Measurements from ENCODE around the gene CACNA1C.

CACNA1C gene

DNA sequence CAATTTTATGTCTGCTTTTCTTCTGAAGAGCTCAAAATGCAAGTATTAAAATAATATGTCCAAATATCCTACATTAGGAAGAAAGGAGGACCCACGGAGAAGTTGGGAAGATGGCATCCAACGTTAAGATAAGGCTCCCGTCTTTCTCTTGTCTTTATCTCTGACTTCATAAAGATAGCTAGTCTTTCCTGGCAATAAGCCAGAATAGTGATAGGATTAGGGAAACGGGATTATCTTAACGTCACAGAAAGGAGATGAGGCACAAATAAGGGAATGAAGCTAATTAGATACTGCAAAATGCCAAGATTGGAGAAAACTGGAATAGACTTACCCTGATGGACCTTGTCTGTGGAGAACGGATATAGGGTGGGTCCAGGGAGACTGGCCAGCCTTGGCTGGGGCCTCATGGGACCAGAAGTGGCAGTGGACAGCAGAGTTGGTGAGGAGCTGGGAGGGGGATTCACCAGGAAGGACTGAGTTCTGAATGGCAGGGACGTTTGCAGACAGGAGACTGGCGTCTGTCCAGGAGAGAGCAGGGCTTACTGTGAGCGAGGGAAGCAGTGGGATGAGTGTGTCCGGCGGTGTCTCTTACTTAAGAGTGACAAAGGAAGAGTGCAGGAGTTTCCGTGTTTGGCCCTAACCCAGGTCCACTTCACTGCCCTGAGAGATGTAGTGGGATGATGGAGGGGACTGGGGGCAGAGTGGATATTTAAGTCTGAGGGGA is 119.9 kb downstream of the CACNA1C start:
- FAIRE-seq = no peak

DNA sequence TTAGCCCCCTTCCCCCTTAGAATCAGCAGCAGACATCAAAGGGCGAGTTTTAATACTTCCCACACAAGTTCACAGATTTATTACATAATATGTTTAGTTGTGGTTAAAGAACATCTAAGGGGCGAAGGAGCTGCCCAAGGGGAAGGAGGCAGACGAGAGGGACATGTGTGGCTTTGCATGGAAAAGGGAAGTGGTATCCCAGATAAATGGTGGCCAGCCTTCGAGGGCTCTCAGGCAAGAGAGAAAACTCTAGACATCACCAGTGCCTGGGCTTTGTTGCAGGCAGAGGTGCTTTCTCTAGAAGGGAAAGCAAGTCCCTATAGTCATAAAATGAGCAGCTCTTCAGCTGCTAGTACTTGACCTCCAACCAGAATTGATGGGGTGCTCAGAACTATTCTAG is 121.2 kb downstream of the CACNA1C start:
- no peak for FAIRE-seq

GRCh38 chr12:2177003-2177402 is 124.2 kb downstream of the CACNA1C start:
- no peak for FAIRE-seq

- FAIRE-seq = no peak
These were observed 125.0 kb downstream of the CACNA1C start for GRCh38 chr12:2177751-2178150.

GRCh38 chr12:2179058-2179457 is 126.3 kb downstream of the CACNA1C start:
- FAIRE-seq = no peak

GRCh38 chr12:2179953-2180736 is 127.4 kb downstream of the CACNA1C start:
- no peak for FAIRE-seq

DNA sequence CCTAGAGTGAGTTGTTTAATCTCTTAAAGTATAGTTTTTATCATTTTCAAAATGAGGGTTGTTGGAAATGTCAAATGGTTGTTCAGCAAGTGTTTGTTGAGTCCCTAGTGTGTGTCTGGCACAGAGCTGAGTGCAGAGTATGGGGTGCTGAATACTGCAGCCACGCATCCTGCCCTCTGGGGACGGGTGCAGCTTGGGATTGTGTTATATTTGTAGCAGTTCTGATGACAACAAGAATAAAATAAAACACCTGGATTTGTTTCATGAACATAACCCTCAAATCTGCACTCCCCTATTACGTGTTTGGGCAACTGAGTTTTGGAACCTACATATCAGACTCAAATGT is 127.9 kb downstream of the CACNA1C start:
- FAIRE-seq = no peak

GRCh38 chr12:2183556-2184541 is 131.1 kb downstream of the CACNA1C start:
- FAIRE-seq = peak; percentile 12

DNA sequence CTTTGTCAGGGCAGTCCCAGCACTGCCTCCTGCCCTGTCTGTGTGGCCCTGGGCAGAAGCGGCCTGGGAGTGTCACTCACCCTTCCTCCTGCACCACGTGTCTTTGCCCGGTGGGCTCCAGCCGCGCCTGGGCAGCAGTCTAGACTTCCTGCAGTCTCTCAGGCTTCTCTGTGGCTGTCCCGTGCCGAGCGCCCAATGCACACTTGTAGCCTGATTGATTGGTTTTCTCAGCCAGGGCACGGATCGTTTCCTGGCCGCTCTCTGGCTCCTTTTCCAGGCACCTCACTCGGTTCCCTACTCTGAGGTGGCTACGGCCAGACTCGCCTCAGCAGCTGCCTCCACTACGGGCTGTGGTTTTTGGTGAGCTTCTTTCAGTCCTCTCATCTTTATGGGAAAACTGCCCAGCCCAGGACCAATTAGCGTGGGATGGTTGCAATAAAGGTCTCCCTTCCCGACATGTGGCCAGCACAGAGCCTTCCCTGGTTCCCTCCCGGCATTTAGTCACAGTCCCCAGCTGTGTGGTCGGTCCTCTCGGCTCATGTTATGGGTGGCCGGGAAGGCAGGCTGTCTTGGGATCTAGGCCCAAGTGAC is 133.1 kb downstream of the CACNA1C start:
- no peak for FAIRE-seq

- FAIRE-seq = no peak
These were observed 134.6 kb downstream of the CACNA1C start for GRCh38 chr12:2187195-2187945.

GRCh38 chr12:2190085-2190484 is 137.3 kb downstream of the CACNA1C start:
- FAIRE-seq = no peak

DNA sequence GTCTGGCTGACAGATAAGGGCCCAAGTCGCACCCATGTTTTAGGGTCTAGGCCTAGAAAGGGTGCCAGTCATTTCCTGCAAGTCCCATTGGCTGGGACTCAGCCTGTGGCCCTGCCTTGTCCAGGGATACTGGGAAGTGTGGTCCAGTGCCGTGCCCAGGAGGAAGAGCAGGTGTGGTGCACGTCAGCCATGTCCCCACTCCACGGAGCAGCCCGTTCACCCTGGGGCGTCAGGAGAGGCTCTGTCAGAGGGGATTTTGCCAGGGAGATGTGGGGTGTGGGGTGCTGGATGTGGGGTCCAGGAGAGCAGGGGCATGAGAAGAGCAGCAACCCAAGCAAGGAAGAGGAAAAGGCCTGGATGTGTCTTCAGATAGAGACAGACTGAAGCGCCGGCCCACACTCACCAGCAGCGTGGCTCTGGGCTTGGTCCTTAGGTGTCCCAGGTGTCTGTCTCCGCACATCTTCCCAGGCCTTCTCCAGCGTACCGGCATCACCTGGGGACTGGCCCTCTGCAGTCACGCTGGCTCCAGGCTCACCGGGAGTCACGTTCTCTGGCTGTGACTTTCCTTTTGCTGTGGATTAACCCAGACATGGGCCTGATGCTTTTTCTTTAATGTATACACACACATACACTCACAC is 138.2 kb downstream of the CACNA1C start:
- FAIRE-seq = no peak

DNA sequence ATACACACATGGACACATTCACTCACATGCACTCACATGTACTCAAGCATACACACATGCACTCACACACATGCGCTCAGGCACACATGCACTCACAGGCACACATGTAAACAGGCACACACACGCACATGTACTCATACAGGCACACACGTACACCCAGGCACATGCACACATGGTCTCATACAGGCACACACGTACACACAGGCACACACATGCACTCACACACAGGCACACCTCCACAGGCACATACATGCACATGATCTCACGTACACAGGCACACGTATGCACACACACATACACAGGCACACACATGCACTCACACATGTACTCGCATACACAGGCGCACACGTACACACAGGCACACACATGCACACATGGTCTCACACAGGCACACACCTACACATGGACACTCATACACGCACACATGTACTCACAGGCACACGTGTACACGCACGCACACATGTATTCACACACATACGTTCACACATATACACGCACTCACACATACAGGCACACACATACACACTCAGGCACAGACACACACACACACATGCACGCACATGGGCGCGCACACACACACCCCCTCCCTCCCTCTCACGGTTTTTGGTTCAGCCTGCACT is 138.9 kb downstream of the CACNA1C start:
- FAIRE-seq = no peak

- no peak for FAIRE-seq
These were observed 139.4 kb downstream of the CACNA1C start for GRCh38 chr12:2192231-2192630.

DNA sequence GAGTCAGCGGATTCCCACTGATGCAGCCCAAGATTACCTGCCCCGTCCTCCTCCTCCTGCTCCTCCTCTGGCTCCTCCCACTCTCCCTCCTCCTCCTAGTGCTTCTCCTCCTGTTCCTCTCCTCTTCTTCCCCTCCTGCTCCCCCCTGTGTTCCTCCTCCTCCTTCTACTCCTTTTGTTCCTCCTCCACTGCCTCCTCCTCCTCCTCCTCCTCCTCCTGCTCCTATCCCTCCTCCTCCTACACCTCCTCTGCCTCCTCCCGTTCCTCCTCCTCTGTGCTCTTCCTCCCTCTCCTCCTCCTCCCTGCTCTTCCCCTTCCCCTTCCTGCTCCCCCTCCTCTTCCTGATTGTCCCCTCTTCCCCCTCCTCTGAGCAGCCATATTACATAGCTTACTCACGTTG is 141.3 kb downstream of the CACNA1C start:
- no peak for FAIRE-seq

DNA sequence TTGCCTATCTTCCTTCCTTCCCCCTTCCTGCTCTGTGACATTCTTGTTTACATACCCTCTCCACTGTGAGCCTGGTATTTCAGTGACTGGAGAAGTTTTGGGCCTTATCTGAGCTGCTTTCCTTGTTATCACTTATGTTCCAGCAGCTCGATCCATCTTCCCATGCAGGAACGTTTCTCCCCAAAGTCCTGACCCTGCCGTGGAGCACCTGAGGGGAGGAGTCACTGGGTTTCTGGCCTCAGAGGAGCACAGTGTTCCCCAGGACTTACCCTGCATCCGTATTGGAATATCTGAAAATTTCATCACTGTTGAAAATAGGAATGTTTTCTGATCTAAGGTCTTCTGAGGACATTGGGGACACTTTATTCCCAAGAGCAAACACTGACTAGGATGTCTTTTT is 141.8 kb downstream of the CACNA1C start:
- no peak for FAIRE-seq

DNA sequence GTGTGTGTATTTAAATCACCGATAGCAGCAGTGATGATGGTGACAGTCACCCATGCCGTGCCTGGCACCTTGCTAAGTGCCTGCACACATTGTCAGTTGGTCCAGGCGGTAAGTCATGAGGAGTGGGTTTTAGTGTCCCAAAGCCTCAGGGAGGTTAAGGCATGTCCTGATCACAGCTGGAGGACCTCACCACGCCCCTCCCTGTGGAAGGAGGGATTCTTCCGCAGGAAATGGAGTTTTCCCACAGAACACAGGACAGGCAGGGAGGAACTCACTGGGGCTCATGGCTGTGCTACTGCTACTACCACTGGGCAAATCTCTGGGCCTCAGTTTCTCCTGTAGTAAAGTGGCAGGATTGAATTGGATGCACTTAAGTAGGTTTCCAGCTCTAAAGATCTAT is 142.3 kb downstream of the CACNA1C start:
- FAIRE-seq = no peak

- FAIRE-seq = no peak
These were observed 145.3 kb downstream of the CACNA1C start for GRCh38 chr12:2198005-2198501.

- FAIRE-seq = no peak
These were observed 145.8 kb downstream of the CACNA1C start for GRCh38 chr12:2198542-2198941.

DNA sequence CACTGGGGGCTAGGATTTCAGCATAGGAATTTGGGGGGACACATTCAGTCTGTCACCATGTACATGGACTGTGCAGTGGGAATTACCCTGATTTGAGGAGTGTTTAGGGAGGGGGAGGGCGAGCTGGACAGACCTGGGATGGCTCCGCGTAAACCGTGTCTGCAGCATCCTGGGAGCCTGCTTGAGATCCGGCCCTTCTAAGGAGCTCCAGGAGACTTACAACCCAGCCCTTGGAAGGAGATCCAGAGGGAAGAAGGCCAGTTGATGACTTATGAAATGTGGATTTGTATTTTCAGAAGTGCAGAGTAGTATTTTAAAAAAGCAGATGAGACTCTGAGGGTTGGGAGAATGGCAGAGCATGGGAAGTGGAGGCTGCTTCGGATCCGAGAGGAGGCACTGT is 153.2 kb downstream of the CACNA1C start:
- FAIRE-seq = no peak
